T-cell (primary cell): Measurements from ENCODE around the gene CABP4. TPM values are rescaled to one million over a fixed set of nuclear protein-coding genes. Genes with fewer than 3 reads are reported as not detected.

Experiments used
- ATAC-seq, 4 experiments: fragments of 200-7000 bp in 3 of 4; fragments of 150-1000 bp in 1 of 4; cut with Tn5 transposase; replicated peaks in 1 of 4; 1 replicate in 3 of 4; 2 replicates in 1 of 4; pipeline ENCODE4 v1.10.0; 2021; ENCODE audit warnings: moderate library complexity in 3 of 4, mild to moderate bottlenecking in 2 of 4, moderate number of reproducible peaks in 1 of 4
- CTCF ChIA-PET, 2 donors: fragments of 300-600 bp; sonication (Branson Sonifier 250); formaldehyde crosslinking; loops; one replicate each; lab custom pipeline; 2022; ENCODE audit warnings: antibody characterized with exemption in 2 of 2; lab: Charles Lee
- POLR2A ChIA-PET, 2 donors: fragments of 300-600 bp; sonication (Branson Sonifier 250); formaldehyde crosslinking; loops; one replicate each; lab custom pipeline; 2022; ENCODE audit warnings: antibody characterized with exemption in 2 of 2; lab: Charles Lee
- DNase-seq, 35 experiments: peaks; one replicate each; pipeline versions ENCODE4 v3.0.0 to v3.0.0-alpha.2; 2013 to 2023
- H3K27ac ChIP-seq: one replicate; pipeline ENCODE4 v1.5.1; 2013; ENCODE audit warnings: low read length
- H3K27me3 ChIP-seq, 2 experiments: replicated peaks in 1 of 2; 1 replicate in 1 of 2; 2 replicates in 1 of 2; pipeline versions ENCODE4 v1.6.1 to v1.7.0; 2013; ENCODE audit warnings: low read length in 1 of 2, mixed read lengths in 1 of 2; ENCODE audit not compliant: control insufficient read depth in 2 of 2, insufficient read depth in 2 of 2; ENCODE audit errors: extremely low read depth in 1 of 2
- H3K36me3 ChIP-seq, 2 donors: 1 replicate in 1 of 2; 2 replicates in 1 of 2; pipeline versions ENCODE4 v1.6.1 to v1.7.0; 2013; ENCODE audit warnings: low read length in 1 of 2; ENCODE audit not compliant: control insufficient read depth in 2 of 2, insufficient read depth in 1 of 2; ENCODE audit errors: extremely low read depth in 1 of 2
- H3K4me1 ChIP-seq, 2 experiments: 1 replicate in 1 of 2; 2 replicates in 1 of 2; pipeline versions ENCODE4 v1.6.1 to v1.7.0; 2013; ENCODE audit warnings: low read length in 2 of 2, mixed read lengths in 1 of 2; ENCODE audit not compliant: insufficient read depth in 2 of 2, control insufficient read depth in 1 of 2; ENCODE audit errors: extremely low read depth in 1 of 2
- H3K4me3 ChIP-seq, 2 donors: 1 replicate in 1 of 2; 2 replicates in 1 of 2; pipeline versions ENCODE4 v1.5.1 to v1.7.0; 2013; ENCODE audit warnings: mild to moderate bottlenecking in 2 of 2, low read length in 1 of 2, moderate library complexity in 1 of 2; ENCODE audit not compliant: control insufficient read depth in 1 of 2; ENCODE audit errors: extremely low read depth in 1 of 2
- H3K9me3 ChIP-seq: 2 replicates; pipeline ENCODE4 v1.7.0; 2013
- H3K27ac Mint-ChIP-seq, 2 donors: one replicate each; pipeline ENCODE4 v1.8.0; 2020 to 2021; ENCODE audit warnings: mild to moderate bottlenecking in 2 of 2, mixed read lengths in 2 of 2
- H3K27me3 Mint-ChIP-seq, 2 donors: one replicate each; pipeline ENCODE4 v1.8.0; 2021 to 2022; ENCODE audit warnings: mixed read lengths in 2 of 2
- H3K36me3 Mint-ChIP-seq: one replicate; pipeline ENCODE4 v1.8.0; 2021; ENCODE audit warnings: mixed read lengths
- H3K4me1 Mint-ChIP-seq, 3 donors: one replicate each; pipeline ENCODE4 v1.8.0; 2020 to 2022; ENCODE audit warnings: mixed read lengths in 3 of 3, mild to moderate bottlenecking in 1 of 3
- H3K4me3 Mint-ChIP-seq, 3 donors: one replicate each; pipeline ENCODE4 v1.8.0; 2020 to 2022; ENCODE audit warnings: mild to moderate bottlenecking in 3 of 3, mixed read lengths in 3 of 3, moderate library complexity in 3 of 3
- H3K9me3 Mint-ChIP-seq, 3 donors: one replicate each; pipeline ENCODE4 v1.8.0; 2020 to 2022; ENCODE audit warnings: mixed read lengths in 3 of 3
- WGBS: methylation state at CpG from one replicate; pipeline ENCODE4 v1.1.5; 2013; ENCODE audit warnings: missing lambda C conversion rate; ENCODE audit not compliant: insufficient coverage; 5-methylcytosine and 5-hydroxymethylcytosine counted together
- total RNA-seq, 35 experiments: library from RNA in 6 of 35; stranded (reverse) in 6 of 35; fragments of 120-200 nt in 1 of 35; gene quantifications; one replicate each; pipeline versions ENCODE4 v1.2.1 to v1.2.4 and lab custom pipeline; 2013 to 2026

The CABP4 gene
- total RNA-seq, 5 donors from 2014 or later (not counting 1 experiment from before 2014, with no cell fraction given): 3.5 to 16.0 (median 5.6) TPM

GRCh38 chr11:67449116-67449844, 5.9 kb upstream of the CABP4 start:
- whole genome bisulfite sequencing: 67% methylated on average over 9 of the region's 9 CpGs
- no peak for DNase-seq
- H3K27ac ChIP-seq: no peak overlapping the region
- Mint-ChIP-seq H3K9me3 (no peaks in the 10 kb centered on the region), H3K36me3 (no peaks in the 10 kb centered on the region), H3K27me3 (no peaks in the 10 kb centered on the region), H3K4me3 (peak overlapping the region in 1 of 3 donors; percentile 43), H3K27ac (peak overlapping the region; percentile 37 to 68), H3K4me1 (peaks cover 59 to 62% (median 60%) of the 10 kb centered on the region in 3 donors)
- no peak overlapping the region for H3K4me3 ChIP-seq
- peaks cover 24 to 77% of the 10 kb centered on the region in 2 experiments for H3K4me1 ChIP-seq
- peaks cover 0 to 11% of the 10 kb centered on the region in 2 experiments for H3K27me3 ChIP-seq
- H3K36me3 ChIP-seq: no peaks in the 10 kb centered on the region
- POLR2A ChIA-PET: interaction anchor here in 1 of 2 donors (0.6 kb wide), 1 partner anchor 28 kb away, joined by 5 read pairs; no protein-coding TSS in a partner anchor
- H3K9me3 ChIP-seq: no peaks in the 10 kb centered on the region
- CTCF ChIA-PET: interaction anchor here in 1 of 2 donors (0.7 kb wide), 1 partner anchor 132 kb away, joined by 7 read pairs; no protein-coding TSS in a partner anchor
- ATAC-seq: no peak

GRCh38 chr11:67450796-67451657, 4.1 kb upstream of the CABP4 start:
- Mint-ChIP-seq H3K27ac (peak overlapping the region in 1 of 2 donors; percentile 52), H3K4me1 (peaks cover 42 to 45% (median 43%) of the 10 kb centered on the region in 3 donors), H3K9me3 (no peaks in the 10 kb centered on the region), H3K4me3 (no peak overlapping the region), H3K36me3 (no peaks in the 10 kb centered on the region), H3K27me3 (no peaks in the 10 kb centered on the region)
- WGBS: 82% methylated on average over 21 of the region's 25 CpGs
- no peaks in the 10 kb centered on the region for H3K36me3 ChIP-seq
- H3K4me3 ChIP-seq: no peak overlapping the region
- DNase-seq (no peak), ATAC-seq (no peak)
- no peaks in the 10 kb centered on the region for H3K9me3 ChIP-seq
- no peak overlapping the region for H3K27ac ChIP-seq
- ChIA-PET POLR2A (interaction anchor here in 1 of 2 donors (0.5 kb wide), 1 partner anchor 138 kb away, joined by 4 read pairs; no protein-coding TSS in a partner anchor), CTCF (interaction anchor here in 1 of 2 donors (0.5 to 0.6 kb wide), 2 partner anchors 36 to 72 kb away, joined by 3 read pairs; no protein-coding TSS in a partner anchor)
- peaks cover 0 to 23% of the 10 kb centered on the region in 2 experiments for H3K27me3 ChIP-seq
- peaks cover 14 to 62% of the 10 kb centered on the region in 2 experiments for H3K4me1 ChIP-seq

GRCh38 chr11:67451658-67451976, 3.5 kb upstream of the CABP4 start:
- H3K27ac Mint-ChIP-seq: peak overlapping the region in 1 of 2 donors; percentile 52
- Histone ChIP-seq H3K4me3 (no peak overlapping the region), H3K27me3 (peaks cover 0 to 24% of the 10 kb centered on the region in 2 experiments), H3K4me1 (peaks cover 12 to 57% of the 10 kb centered on the region in 2 experiments), H3K27ac (no peak overlapping the region), H3K9me3 (no peaks in the 10 kb centered on the region), H3K36me3 (no peaks in the 10 kb centered on the region)
- DNase-seq (no peak), ATAC-seq (no peak)
- H3K4me1 Mint-ChIP-seq: peaks cover 36 to 39% (median 37%) of the 10 kb centered on the region in 3 donors
- 93% methylated on average over 14 of the region's 14 CpGs for WGBS
- no peak overlapping the region for H3K4me3 Mint-ChIP-seq
- POLR2A ChIA-PET: interaction anchor here in 1 of 2 donors (0.5 kb wide), 1 partner anchor 138 kb away, joined by 4 read pairs; no protein-coding TSS in a partner anchor
- no peaks in the 10 kb centered on the region for H3K9me3 Mint-ChIP-seq
- no peaks in the 10 kb centered on the region for H3K36me3 Mint-ChIP-seq
- CTCF ChIA-PET: interaction anchor here in 1 of 2 donors (0.5 to 0.6 kb wide), 2 partner anchors 35 to 72 kb away, joined by 3 read pairs; no protein-coding TSS in a partner anchor
- H3K27me3 Mint-ChIP-seq: no peaks in the 10 kb centered on the region

- ChIA-PET POLR2A (interaction anchor here in 1 of 2 donors (0.5 kb wide), 1 partner anchor 239 kb away, joined by 3 read pairs; no protein-coding TSS in a partner anchor), CTCF (interaction anchor here in 1 of 2 donors (0.5 kb wide), 1 partner anchor 1152 kb away, joined by 3 read pairs; no protein-coding TSS in a partner anchor)
- Mint-ChIP-seq H3K9me3 (no peaks in the 10 kb centered on the region), H3K27ac (peak within 1 kb of the TSS in 1 of 2 donors; percentile 52), H3K4me3 (no peak within 1 kb of the TSS), H3K4me1 (peaks cover 29 to 31% (median 29%) of the 10 kb centered on the region in 3 donors), H3K27me3 (no peaks in the 10 kb centered on the region), H3K36me3 (no peaks in the 10 kb centered on the region)
- ATAC-seq: no peak
- Histone ChIP-seq H3K27ac (no peak within 1 kb of the TSS), H3K4me3 (no peak within 1 kb of the TSS), H3K4me1 (peaks cover 11 to 50% of the 10 kb centered on the region in 2 experiments), H3K9me3 (no peaks in the 10 kb centered on the region), H3K27me3 (peaks cover 0 to 24% of the 10 kb centered on the region in 2 experiments), H3K36me3 (no peaks in the 10 kb centered on the region)
- WGBS: 88% methylated on average over 29 of the region's 33 CpGs
- no peak for DNase-seq
Measured at GRCh38 chr11:67452141-67452952, 2.8 kb upstream of the CABP4 start, which contains the start of gene GPR152. TSS of gene GPR152 (minus strand) at chr11:67452729. CDS start at chr11:67452724, 5 bp downstream.

- ATAC-seq (no peak), DNase-seq (no peak)
- Mint-ChIP-seq H3K4me3 (no peak overlapping the region), H3K9me3 (no peaks in the 10 kb centered on the region), H3K27me3 (no peaks in the 10 kb centered on the region), H3K36me3 (no peaks in the 10 kb centered on the region), H3K27ac (no peak overlapping the region), H3K4me1 (peaks cover 15 to 20% (median 16%) of the 10 kb centered on the region in 3 donors)
- ChIA-PET POLR2A (no interaction called here), CTCF (no interaction called here)
- Histone ChIP-seq H3K9me3 (no peaks in the 10 kb centered on the region), H3K27ac (no peak overlapping the region), H3K36me3 (no peaks in the 10 kb centered on the region), H3K4me1 (peaks cover 2 to 35% of the 10 kb centered on the region in 2 experiments), H3K4me3 (no peak overlapping the region), H3K27me3 (peaks cover 0 to 24% of the 10 kb centered on the region in 2 experiments)
- WGBS: 92% methylated on average over 14 of the region's 21 CpGs
Measured at GRCh38 chr11:67453816-67454732, 1.1 kb upstream of the CABP4 start.
